ENCODE results near the gene DOCK7. TPM values are rescaled to one million over a fixed set of nuclear protein-coding genes. Genes with fewer than 3 reads are reported as not detected.
A peak's percentile ranks its signal among the peaks of the same experiment; 100 is the strongest.

The DOCK7 gene
- 34.5 and 37.7 TPM in 2 replicates for polyA plus RNA-seq (2013)

- Histone ChIP-seq H3K79me2 (ENCODE audit: control insufficient read depth, insufficient read depth, low read length, poor library complexity) (peaks cover 9% of the 10 kb centered on the region), H3K9ac (ENCODE audit: low read length) (peak within 1 kb of the TSS; percentile 86), H2BK5ac (ENCODE audit: low read depth, low read length, poor library complexity) (peak within 1 kb of the TSS; percentile 81), H3K9me3 (ENCODE audit: insufficient read depth, low read depth, low read length) (no peaks in the 10 kb centered on the region), H3K27me3 (ENCODE audit: insufficient read depth, low read length) (no peaks in the 10 kb centered on the region), H2AFZ (ENCODE audit: insufficient read depth, low read length, poor library complexity) (peak within 1 kb of the TSS; percentile 96), H2AK5ac (ENCODE audit: low read length) (no peak within 1 kb of the TSS), H4K91ac (ENCODE audit: low read depth, low read length) (peak within 1 kb of the TSS; percentile 75), H4K12ac (ENCODE audit: low read depth, low read length) (peak within 1 kb of the TSS; percentile 59), H2BK120ac (ENCODE audit: insufficient read depth, low read length, poor library complexity) (peak within 1 kb of the TSS; percentile 77), H3K27ac (ENCODE audit: low read depth, low read length) (peak within 1 kb of the TSS; percentile 80), H3K18ac (ENCODE audit: low read length) (peak within 1 kb of the TSS; percentile 86), H3K36me3 (ENCODE audit: control insufficient read depth in 1 of 2, insufficient read depth in 2 of 2, low read length in 2 of 2) (peaks cover 0 to 5% of the 10 kb centered on the region in 2 experiments), H3K4ac (ENCODE audit: low read depth, low read length) (peak within 1 kb of the TSS; percentile 24), H3K4me3 (ENCODE audit: low read depth, low read length) (peak within 1 kb of the TSS; percentile 92), H2BK12ac (ENCODE audit: low read length) (no peak within 1 kb of the TSS), H3K79me1 (ENCODE audit: low read length) (peaks cover 13% of the 10 kb centered on the region), H3K23ac (ENCODE audit: low read length) (no peak within 1 kb of the TSS), H3K14ac (ENCODE audit: low read length) (peak within 1 kb of the TSS; percentile 86), H4K8ac (ENCODE audit: low read depth, low read length) (peak within 1 kb of the TSS; percentile 88), H3K4me1 (ENCODE audit: control insufficient read depth in 1 of 2, insufficient read depth in 2 of 2, low read length in 2 of 2) (peaks cover 4 to 6% of the 10 kb centered on the region in 2 experiments), H3K4me2 (ENCODE audit: low read length) (peak within 1 kb of the TSS; percentile 99)
- WGBS (ENCODE audit: extremely low coverage, insufficient coverage, insufficient read length): no CpG with 5 or more reads among the region's 107 CpGs
- DNase-seq: peak; percentile 81 to 93
Measured at GRCh38 chr1:62687903-62688686, at the start of gene DOCK7. Gene DOCK7, minus strand, starts transcription at chr1:62688386. Its CDS starts 122 bp downstream, at chr1:62688264.

GRCh38 chr1:62735491-62736171 is 47.4 kb upstream of the DOCK7 start:
- H3K9ac ChIP-seq (ENCODE audit: low read length): no peak overlapping the region
- no peak overlapping the region for H4K8ac ChIP-seq (ENCODE audit: low read depth, low read length)
- no CpG with 5 or more reads among the region's 3 CpGs for WGBS (ENCODE audit: extremely low coverage, insufficient coverage, insufficient read length)
- H3K79me2 ChIP-seq (ENCODE audit: control insufficient read depth, insufficient read depth, low read length, poor library complexity): no peaks in the 10 kb centered on the region
- no peaks in the 10 kb centered on the region for H3K9me3 ChIP-seq (ENCODE audit: insufficient read depth, low read depth, low read length)
- no peak overlapping the region for H3K18ac ChIP-seq (ENCODE audit: low read length)
- no peaks in the 10 kb centered on the region for H3K27me3 ChIP-seq (ENCODE audit: insufficient read depth, low read length)
- H3K23ac ChIP-seq (ENCODE audit: low read length): no peak overlapping the region
- no peak overlapping the region for H3K4me2 ChIP-seq (ENCODE audit: low read length)
- no peaks in the 10 kb centered on the region for H3K4me1 ChIP-seq (ENCODE audit: control insufficient read depth in 1 of 2, insufficient read depth in 2 of 2, low read length in 2 of 2)
- no peaks in the 10 kb centered on the region for H3K79me1 ChIP-seq (ENCODE audit: low read length)
- no peak overlapping the region for H2BK12ac ChIP-seq (ENCODE audit: low read length)
- H2AK5ac ChIP-seq (ENCODE audit: low read length): no peak overlapping the region
- no peaks in the 10 kb centered on the region for H3K36me3 ChIP-seq (ENCODE audit: control insufficient read depth in 1 of 2, insufficient read depth in 2 of 2, low read length in 2 of 2)
- no peak overlapping the region for H4K12ac ChIP-seq (ENCODE audit: low read depth, low read length)
- no peak overlapping the region for H3K14ac ChIP-seq (ENCODE audit: low read length)
- H4K91ac ChIP-seq (ENCODE audit: low read depth, low read length): no peak overlapping the region
- H3K4me3 ChIP-seq (ENCODE audit: low read depth, low read length): no peak overlapping the region
- H2AFZ ChIP-seq (ENCODE audit: insufficient read depth, low read length, poor library complexity): no peak overlapping the region
- H3K4ac ChIP-seq (ENCODE audit: low read depth, low read length): no peak overlapping the region
- DNase-seq: peak in 1 of 2 donors; percentile 44
- no peak overlapping the region for H2BK5ac ChIP-seq (ENCODE audit: low read depth, low read length, poor library complexity)
- H2BK120ac ChIP-seq (ENCODE audit: insufficient read depth, low read length, poor library complexity): no peak overlapping the region
- no peak overlapping the region for H3K27ac ChIP-seq (ENCODE audit: low read depth, low read length)

- Histone ChIP-seq H3K9me3 (ENCODE audit: insufficient read depth, low read depth, low read length) (no peaks in the 10 kb centered on the region), H3K27me3 (ENCODE audit: insufficient read depth, low read length) (no peaks in the 10 kb centered on the region), H3K27ac (ENCODE audit: low read depth, low read length) (no peak overlapping the region), H2BK5ac (ENCODE audit: low read depth, low read length, poor library complexity) (no peak overlapping the region), H3K18ac (ENCODE audit: low read length) (no peak overlapping the region), H3K4me2 (ENCODE audit: low read length) (no peak overlapping the region), H3K79me1 (ENCODE audit: low read length) (no peaks in the 10 kb centered on the region), H3K14ac (ENCODE audit: low read length) (no peak overlapping the region), H3K36me3 (ENCODE audit: control insufficient read depth in 1 of 2, insufficient read depth in 2 of 2, low read length in 2 of 2) (no peaks in the 10 kb centered on the region), H3K9ac (ENCODE audit: low read length) (no peak overlapping the region), H4K91ac (ENCODE audit: low read depth, low read length) (no peak overlapping the region), H2AFZ (ENCODE audit: insufficient read depth, low read length, poor library complexity) (no peak overlapping the region), H4K8ac (ENCODE audit: low read depth, low read length) (no peak overlapping the region), H3K4ac (ENCODE audit: low read depth, low read length) (no peak overlapping the region), H3K79me2 (ENCODE audit: control insufficient read depth, insufficient read depth, low read length, poor library complexity) (no peaks in the 10 kb centered on the region), H3K4me1 (ENCODE audit: control insufficient read depth in 1 of 2, insufficient read depth in 2 of 2, low read length in 2 of 2) (no peaks in the 10 kb centered on the region), H2AK5ac (ENCODE audit: low read length) (no peak overlapping the region), H2BK12ac (ENCODE audit: low read length) (no peak overlapping the region), H3K4me3 (ENCODE audit: low read depth, low read length) (no peak overlapping the region), H4K12ac (ENCODE audit: low read depth, low read length) (no peak overlapping the region), H2BK120ac (ENCODE audit: insufficient read depth, low read length, poor library complexity) (no peak overlapping the region), H3K23ac (ENCODE audit: low read length) (no peak overlapping the region)
- no CpG with 5 or more reads among the region's 3 CpGs for WGBS (ENCODE audit: extremely low coverage, insufficient coverage, insufficient read length)
- DNase-seq: no peak
Measured at GRCh38 chr1:62732331-62732730, 44.1 kb upstream of the DOCK7 start.

- H3K23ac ChIP-seq (ENCODE audit: low read length): no peak overlapping the region
- H2AK5ac ChIP-seq (ENCODE audit: low read length): no peak overlapping the region
- no peak overlapping the region for H3K14ac ChIP-seq (ENCODE audit: low read length)
- no CpG with 5 or more reads among the region's 5 CpGs for WGBS (ENCODE audit: extremely low coverage, insufficient coverage, insufficient read length)
- no peak overlapping the region for H3K9ac ChIP-seq (ENCODE audit: low read length)
- H3K4me1 ChIP-seq (ENCODE audit: control insufficient read depth in 1 of 2, insufficient read depth in 2 of 2, low read length in 2 of 2): no peaks in the 10 kb centered on the region
- no peak overlapping the region for H4K12ac ChIP-seq (ENCODE audit: low read depth, low read length)
- no peak overlapping the region for H2BK5ac ChIP-seq (ENCODE audit: low read depth, low read length, poor library complexity)
- no peaks in the 10 kb centered on the region for H3K36me3 ChIP-seq (ENCODE audit: control insufficient read depth in 1 of 2, insufficient read depth in 2 of 2, low read length in 2 of 2)
- H4K8ac ChIP-seq (ENCODE audit: low read depth, low read length): no peak overlapping the region
- H4K91ac ChIP-seq (ENCODE audit: low read depth, low read length): no peak overlapping the region
- no peaks in the 10 kb centered on the region for H3K27me3 ChIP-seq (ENCODE audit: insufficient read depth, low read length)
- H3K4me2 ChIP-seq (ENCODE audit: low read length): no peak overlapping the region
- H2AFZ ChIP-seq (ENCODE audit: insufficient read depth, low read length, poor library complexity): no peak overlapping the region
- H3K4me3 ChIP-seq (ENCODE audit: low read depth, low read length): no peak overlapping the region
- no peaks in the 10 kb centered on the region for H3K79me1 ChIP-seq (ENCODE audit: low read length)
- no peak overlapping the region for H3K27ac ChIP-seq (ENCODE audit: low read depth, low read length)
- no peaks in the 10 kb centered on the region for H3K79me2 ChIP-seq (ENCODE audit: control insufficient read depth, insufficient read depth, low read length, poor library complexity)
- no peak for DNase-seq
- H2BK12ac ChIP-seq (ENCODE audit: low read length): no peak overlapping the region
- no peak overlapping the region for H3K4ac ChIP-seq (ENCODE audit: low read depth, low read length)
- H2BK120ac ChIP-seq (ENCODE audit: insufficient read depth, low read length, poor library complexity): no peak overlapping the region
- no peaks in the 10 kb centered on the region for H3K9me3 ChIP-seq (ENCODE audit: insufficient read depth, low read depth, low read length)
- H3K18ac ChIP-seq (ENCODE audit: low read length): no peak overlapping the region
Measured at GRCh38 chr1:62728963-62729362, 40.8 kb upstream of the DOCK7 start.
